Kasumi-1 (cell line): ENCODE measurements around the gene SIGLEC9.
A peak's percentile ranks its signal among the peaks of the same experiment; 100 is the strongest.

ENCODE experiments used
- DNase-seq, 2 experiments: peaks; one replicate each; lab custom pipeline; 2025; lab: John Stamatoyannopoulos, UW

SIGLEC9 gene

DNA sequence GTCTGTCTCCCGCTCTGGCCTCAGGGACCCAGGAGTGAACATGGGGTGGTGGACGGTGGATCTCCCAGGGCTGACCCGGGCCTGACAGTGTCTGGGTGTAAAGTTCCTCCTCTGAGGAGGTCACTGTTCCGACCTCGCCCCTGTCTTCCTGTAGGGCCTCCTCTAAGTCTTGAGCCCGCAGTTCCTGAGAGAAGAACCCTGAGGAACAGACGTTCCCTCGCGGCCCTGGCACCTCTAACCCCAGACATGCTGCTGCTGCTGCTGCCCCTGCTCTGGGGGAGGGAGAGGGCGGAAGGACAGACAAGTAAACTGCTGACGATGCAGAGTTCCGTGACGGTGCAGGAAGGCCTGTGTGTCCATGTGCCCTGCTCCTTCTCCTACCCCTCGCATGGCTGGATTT is at the start of gene SIGLEC9:
TSS of gene SIGLEC9 (plus strand) at position 178 of the 400 bp plus-strand sequence. CDS start at position 247, 69 bp downstream.
- DNase-seq = no peak

- no peak for DNase-seq
Measured at GRCh38 chr19:51075998-51076397, 48.7 kb upstream of the SIGLEC9 start.

DNA sequence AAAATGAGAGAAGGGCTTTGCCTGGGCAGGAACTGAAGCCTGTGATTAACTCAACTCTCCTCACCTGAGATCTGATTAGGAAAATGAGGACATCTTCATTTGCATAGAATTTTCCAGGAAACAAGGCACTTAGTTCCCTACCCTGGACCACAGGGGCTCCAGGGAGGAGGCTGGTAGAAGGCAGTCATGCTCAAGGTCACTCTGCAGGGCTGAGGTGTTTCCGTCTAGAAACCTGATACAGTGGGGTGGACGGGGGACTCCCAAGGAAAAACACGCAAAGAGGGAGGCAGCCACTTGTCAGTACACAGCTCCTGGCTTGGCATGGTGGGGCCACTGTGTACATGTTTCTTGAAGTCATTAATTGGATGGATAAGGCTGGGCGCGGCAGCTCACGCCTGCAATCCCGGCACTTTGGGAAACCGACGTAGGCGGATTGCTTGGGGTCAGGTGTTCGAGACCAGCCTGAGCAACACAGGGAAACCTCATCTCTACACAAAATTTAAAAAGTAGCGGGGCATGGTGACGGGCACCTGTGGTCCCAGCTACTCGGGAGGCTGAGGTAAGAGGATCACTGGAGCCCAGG is 48.0 kb upstream of the SIGLEC9 start:
- no peak for DNase-seq

DNA sequence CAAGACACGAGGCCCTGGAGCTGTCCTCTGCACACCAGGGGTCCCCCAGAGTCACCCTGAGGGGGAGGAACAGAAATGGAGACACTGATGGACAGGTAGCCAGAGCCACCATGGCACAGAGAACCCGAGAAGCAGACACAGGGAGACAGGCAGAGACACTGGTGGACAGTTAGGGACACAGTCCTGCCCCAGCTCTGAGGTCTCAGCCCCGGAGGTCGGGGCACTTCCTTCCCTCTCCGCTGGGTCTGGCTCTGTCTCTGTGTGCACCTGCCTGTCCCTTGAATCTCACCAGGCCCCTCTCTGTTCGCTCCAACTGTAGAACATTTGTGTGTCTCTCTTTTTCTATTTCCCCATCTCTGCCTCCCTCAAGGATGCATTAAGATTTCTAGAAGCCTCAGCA is 46.6 kb upstream of the SIGLEC9 start:
- no peak for DNase-seq

- no peak for DNase-seq
Measured at GRCh38 chr19:51078731-51079130, 46.0 kb upstream of the SIGLEC9 start.

DNA sequence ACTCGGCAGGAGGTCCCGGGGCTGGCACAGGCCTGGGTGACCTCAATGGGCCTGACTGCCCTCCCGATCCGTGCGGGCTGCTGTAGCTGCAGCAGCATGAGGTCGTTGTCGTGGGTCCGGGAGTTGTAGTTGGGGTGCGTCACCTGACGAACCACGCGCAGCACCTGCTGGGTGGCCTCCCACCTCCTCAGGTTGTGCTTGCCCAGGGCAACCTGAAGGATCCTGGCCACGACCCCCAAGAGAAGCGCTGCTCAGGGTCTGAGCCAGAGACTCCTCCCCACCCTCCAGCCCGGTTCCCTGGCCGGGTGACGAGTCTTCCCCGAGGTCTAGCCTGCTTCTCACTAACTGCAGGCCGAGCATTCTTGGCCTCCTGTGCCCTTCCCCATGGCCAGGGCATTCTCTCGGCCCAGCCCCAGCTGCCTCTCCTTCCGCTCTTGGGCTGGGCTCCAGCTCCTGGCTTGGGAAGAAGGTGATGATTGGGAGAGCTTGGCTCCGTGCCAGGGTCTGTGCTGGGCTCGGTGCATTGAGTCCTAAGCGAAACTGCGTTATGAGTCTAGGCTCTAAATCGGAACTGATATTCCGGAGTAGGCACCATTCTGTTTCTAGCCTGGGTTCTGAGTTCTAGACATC is 45.1 kb upstream of the SIGLEC9 start:
- DNase-seq = no peak

DNA sequence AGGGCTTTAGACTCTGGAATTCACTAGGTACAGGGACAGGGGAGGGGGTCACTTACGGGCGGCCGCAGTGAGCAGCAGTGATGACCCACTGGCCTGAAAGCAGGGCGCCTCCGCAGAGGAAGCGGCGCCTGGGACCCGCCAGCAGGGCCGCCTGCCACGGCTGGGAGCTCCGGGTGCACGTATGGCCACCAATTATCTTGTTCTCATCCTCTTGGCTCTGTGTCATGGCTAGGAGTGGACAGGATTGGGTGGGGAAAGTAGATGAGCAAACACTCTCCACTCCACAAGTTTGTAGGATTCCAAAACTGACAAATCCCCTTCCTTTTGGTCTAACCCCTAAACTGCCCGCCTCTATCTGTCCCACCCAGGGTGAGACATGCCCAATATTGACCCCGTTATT is 43.2 kb upstream of the SIGLEC9 start:
- DNase-seq = no peak

DNA sequence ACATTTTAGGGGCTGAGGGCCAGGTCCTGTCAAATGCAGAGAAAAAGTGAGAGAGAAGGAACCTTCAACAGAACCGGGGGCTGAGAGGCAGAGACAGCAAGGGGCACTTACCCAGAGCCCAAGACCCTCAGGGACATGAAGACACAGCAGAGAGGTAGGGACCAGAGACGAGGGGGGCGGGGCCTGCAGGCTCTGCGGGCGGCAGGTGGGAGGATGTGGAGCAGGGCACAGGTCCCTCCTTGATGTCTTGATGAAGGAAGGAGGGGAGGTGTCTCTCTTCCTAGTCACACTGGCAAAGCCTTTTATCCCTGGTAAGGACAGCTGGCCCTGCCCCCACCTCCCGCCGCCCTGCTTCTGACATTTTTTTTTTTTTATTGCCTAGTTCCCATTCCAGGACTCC is 42.1 kb upstream of the SIGLEC9 start, which contains the start of gene KLK14:
TSS of gene KLK14 (minus strand) at position 277 of the 400 bp plus-strand sequence. CDS start at position 4, 273 bp downstream.
- no peak for DNase-seq

DNA sequence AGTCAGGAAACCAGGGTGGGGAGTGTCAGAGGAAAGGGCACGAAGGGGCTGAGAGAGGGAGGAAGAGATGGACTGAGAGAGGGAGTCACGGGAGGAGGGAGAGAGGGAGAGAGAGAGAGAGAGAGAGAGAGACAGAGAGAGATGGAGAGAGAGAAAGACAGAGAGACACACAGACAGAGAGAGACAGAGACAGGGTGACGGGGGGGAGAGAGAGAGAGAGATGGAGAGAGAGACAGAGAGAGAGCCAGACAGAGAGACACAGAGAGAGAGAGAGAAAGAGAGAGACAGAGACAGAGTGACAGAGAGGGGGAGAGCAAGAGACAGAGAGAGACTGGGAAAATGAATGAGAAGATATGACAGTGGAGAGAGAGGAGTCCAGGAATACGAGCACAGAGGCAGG is 41.5 kb upstream of the SIGLEC9 start:
- no peak for DNase-seq

GRCh38 chr19:51083783-51084182 is 40.9 kb upstream of the SIGLEC9 start:
- no peak for DNase-seq

- DNase-seq = no peak
Measured at GRCh38 chr19:51084505-51084904, 40.2 kb upstream of the SIGLEC9 start.

DNA sequence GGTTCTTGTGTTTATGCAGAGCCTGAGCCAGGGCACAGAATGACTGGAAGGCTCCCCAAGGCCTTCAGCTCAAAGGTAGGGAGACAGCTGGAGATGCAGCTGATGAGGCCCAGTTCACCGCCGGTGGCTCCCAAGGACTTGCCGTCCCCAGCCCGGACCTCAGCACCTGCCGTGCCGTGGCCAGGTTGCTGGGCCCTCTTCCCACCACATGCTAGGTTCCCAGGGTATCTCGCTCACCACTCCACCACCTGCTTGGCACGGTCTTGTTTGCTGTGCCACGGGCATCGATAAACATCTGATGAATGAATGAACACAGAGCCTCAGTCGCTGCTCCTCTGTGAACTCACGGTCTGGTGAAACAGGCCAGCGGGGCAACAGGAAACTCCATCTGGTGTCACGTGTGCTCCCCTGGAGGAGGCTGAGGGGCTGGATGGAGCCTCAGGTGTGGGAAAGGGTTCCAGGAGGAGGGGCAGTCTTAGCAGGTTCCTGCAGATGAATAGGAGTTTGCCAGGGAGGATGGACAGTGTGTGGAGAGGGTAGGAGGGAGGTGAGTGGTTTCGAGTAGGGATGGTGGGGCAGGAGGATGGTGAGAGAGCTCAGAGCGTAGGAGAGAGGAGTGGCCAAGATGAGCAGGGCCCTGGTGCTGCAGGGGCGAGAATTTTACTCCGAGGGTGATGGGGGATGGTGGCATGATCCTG is 38.4 kb upstream of the SIGLEC9 start:
- DNase-seq = no peak

GRCh38 chr19:51089786-51090185 is 34.9 kb upstream of the SIGLEC9 start:
- DNase-seq = no peak

DNA sequence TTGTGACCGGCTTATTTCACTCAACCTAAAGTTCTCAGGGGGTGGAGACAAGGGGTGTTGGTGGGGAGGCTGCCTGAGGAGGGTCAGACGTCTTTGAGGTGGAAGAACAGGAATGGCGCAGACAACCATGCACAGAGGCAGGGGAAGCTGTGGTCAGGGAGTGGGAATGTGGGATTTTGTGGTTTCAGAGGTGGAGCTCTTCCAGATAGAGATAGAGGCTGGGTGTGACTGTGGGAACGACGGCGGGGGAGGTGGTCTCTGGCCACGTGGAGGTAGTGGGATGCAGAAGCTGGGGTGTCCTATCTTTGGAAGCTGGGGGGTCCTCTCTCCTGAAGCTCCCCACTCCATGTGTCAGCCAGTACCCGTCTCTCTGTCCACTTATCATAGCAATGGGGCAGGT is 34.2 kb upstream of the SIGLEC9 start:
- no peak for DNase-seq

GRCh38 chr19:51091126-51091525 is 33.6 kb upstream of the SIGLEC9 start:
- DNase-seq = no peak

DNA sequence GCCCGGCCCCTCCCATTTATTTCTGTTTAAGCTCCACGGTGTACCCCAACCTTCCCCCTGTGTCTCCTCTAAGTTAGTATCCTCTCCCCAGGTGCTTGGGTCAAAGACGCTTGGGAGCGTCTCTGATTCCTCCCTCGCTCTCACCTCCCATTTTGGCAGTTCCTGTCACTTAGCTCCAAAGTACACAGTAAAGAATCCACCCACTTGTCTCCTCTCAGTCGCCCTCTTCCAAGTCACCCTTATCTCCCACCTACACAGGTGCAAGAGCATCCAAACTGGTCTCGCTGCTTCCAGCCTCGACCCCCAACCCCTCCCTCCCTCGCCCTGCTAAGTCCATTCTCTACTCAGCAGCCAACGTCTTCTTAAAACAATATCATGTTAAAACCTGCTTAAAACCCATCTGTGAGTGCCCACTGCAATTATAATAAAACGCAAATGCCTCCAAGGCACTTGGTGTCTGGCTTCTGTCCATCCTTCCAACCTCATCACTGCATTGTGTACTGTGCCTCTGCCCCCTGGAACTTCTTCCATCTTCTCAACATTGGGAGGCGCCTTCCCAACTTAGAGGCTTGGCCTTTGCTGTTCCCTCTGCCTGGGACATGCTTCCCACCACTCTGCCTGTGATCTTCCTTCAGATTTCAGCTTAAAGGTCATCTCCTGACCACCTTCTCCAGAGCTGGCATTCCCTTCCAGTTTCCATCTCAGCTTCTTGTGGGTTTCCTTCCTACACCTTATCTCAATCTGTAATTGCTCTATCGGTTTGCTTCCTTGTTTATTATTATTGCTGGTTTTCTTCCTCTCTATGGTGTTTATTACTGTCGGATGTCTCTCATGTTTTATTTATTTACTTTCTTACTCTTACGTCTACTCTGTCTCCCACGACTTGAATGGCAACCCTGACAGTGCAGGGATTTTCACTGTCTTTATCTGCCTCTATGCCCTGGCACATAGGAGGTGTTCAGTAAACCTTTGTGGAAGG is 32.5 kb upstream of the SIGLEC9 start:
- DNase-seq = no peak

DNA sequence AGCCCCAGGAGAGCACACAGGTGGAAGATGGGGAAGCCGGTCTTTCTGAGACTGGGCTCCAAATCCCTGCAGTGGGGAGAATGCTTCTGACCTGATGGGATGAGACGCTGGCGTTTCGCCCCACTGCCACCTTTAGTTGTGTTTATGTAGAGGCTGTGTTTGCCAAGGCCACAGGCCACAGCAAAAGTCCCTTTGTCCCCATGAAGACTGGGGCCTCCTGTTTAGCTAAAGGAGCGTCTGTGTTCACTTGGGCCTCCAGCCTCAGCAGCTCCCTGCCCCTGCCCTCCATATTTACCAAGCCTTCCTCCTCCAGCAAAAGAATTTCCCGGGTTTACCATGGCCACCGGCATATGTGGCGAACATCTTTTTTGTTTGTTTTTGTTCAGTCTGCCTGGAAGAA is 31.6 kb upstream of the SIGLEC9 start:
- DNase-seq = no peak

GRCh38 chr19:51093510-51094345 is 31.0 kb upstream of the SIGLEC9 start:
- no peak for DNase-seq

DNA sequence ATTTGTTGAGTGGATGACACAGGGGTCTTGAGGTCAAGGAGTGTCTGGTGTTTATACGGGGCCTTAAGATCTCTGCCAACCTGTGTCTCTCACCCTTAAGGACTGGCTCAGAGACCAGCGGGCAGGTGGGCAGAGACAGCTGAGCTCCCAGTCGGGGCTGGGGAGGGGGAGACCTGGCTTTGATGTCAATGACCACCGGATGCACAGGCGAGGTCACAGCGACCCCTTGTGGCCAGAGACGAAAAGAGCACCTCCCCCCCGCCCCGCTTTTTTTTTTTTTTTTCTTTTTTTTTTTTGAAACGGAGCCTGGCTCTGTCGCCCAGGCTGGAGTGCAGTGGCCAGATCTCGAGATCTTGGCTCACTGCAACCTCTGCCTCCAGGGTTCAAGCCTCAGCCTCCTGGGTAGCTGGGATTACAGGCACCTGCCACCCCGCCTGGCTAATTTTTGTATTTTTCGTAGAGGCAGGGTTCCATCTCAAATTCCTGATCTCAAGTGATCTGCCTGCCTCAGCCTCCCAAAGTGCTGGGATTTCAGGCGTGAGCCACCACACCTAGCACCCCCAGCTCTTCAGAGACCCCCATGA is 29.9 kb upstream of the SIGLEC9 start:
- DNase-seq = peak; percentile 1 to 23

DNA sequence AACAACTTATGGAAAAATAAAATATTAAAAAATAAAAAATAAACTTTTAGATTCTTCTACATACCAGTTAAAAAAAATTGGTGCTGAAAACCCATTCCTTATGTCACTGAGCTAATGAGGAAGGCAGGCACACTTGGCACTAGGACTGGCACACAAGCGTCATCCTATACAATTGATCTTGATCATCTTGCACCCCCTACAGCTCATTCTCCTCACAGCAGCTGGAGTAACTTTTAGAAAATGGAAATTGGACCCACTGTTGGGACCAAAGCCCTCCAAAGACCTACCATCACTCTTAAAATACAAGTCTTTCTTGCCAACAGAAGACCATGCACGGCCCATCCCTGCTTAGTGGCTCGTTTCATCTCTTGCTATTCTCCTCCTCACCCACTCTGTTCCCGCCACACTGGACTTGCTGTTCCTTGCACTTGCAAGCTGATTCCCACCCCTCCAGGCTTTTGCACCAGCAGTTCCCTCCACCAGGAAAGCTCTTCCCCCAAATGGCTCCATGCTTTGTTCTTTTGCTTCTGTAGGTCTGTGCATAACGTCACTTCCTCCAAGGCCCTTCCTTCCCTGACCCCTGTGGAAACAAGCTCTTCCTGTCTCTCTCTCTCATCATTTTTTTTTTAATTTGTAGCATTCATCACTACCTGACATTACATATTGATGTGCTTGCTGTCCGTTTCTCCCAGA is 28.1 kb upstream of the SIGLEC9 start:
- DNase-seq = peak in 1 of 2 experiments; percentile 55
